GOT3 (cell line): ENCODE data around the gene OVOL1.

ENCODE experiments used
- DNase-seq: peaks from one replicate; lab custom pipeline; 2025; ENCODE audit warnings: mixed read lengths; lab: John Stamatoyannopoulos, UW

OVOL1 gene

GRCh38 chr11:65777821-65778361 lies 9.0 kb upstream of the OVOL1 start:
- no peak for DNase-seq

DNA sequence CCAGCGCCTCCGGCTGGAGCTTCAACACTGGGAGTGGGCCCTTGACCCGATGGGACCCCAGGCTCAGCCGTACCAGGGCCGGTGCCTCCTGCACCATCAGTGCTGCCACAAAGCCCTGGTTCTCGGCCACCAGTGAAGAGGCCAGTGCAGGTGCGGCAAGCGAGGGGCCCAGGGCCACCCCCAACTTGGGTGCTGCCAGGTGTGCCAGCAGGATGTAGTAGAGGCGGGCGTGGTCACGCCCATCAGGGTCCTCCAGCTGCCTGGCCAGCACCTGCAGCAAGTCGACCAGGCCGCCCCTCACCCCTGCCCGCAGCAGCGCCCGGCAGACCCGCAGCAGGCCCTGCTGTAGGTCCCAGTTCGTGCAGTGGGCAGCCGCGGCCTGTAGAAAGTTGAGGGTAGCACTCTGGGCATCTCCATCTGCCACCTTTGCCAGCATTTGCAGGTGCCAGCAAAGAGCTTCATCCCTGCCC lies 8.4 kb upstream of the OVOL1 start:
- DNase-seq, result no peak

DNA sequence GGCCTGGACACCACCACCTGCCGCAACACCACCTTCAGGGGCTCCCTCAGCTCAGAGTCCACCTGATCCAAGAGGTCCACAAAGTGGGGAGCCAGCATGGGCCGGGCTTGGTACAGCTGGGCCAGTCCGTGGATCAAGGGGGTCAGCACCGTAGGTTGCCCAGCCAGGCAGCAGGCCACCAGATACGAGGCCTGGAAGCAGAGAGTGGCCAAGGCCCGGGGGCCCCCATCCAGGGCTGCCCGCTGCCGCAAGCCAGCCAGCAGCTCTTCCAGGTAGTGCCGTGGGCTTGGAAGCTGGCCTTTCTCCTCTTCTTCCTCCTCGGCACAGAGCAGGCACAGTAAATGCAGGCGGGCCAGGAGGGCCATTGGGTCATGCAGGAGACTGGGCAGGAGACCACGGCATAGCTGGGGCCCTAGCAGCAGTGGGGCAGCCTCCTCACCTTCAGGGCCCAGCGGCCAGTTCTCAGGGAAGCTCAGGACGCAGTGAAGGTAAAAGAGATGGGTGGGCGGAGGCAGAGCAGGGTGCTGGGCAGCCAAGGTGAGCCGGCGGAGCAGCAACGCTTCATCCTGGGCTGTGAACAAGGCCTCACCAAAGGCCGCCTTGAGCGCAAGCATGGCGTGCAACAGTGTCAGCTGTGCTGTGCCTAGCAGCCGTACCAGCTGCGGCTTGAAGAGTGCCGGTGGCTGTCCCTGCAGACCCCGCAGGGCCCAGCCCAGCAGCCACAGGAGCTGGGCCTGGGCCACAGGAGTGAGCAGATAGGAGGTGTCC lies 7.8 kb upstream of the OVOL1 start:
- no peak for DNase-seq

GRCh38 chr11:65779669-65779918 lies 7.3 kb upstream of the OVOL1 start:
- DNase-seq, result no peak

DNA sequence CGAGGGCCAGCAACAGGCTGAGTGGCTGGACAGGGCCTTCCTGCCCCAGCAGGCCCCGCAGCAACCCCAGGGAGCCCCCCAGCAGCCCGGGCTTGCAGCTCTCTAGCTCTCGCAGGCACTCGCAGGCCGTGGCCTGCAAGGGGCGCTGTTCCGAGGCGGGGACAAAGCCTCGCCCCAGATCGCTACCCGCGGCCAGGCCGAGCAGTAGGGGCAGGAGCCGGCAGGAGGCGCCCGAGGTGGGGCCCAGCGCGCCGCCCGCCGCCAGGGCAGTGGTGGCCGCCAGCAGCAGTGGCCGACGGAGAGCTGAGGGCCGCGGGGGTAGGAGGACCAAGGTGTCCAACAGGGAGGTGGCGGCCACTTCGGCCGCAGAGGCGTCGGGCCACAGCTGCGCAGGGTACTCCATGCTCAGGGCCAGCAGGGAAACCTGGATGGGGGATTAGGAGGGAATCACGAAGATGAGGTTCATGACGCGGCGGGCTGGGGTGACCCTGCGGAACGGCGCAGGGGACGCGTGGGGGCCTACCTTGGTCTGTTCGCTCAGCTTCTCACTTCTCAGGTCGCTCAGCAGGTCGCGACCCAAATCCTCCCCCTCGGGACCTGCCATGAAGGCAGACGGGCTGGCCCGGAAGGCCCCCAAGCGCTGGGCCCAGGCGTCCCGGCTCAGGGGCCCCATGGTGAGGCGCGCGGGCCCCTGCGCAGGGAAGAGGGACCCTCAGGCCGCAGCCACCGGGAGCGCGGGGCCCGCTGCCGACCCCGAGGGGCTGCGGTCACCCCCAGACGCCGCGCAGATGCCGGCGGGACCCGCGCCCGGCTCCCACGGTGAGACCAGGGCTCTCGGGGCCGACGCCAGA lies 6.7 kb upstream of the OVOL1 start:
- DNase-seq, result peak; percentile 7

DNA sequence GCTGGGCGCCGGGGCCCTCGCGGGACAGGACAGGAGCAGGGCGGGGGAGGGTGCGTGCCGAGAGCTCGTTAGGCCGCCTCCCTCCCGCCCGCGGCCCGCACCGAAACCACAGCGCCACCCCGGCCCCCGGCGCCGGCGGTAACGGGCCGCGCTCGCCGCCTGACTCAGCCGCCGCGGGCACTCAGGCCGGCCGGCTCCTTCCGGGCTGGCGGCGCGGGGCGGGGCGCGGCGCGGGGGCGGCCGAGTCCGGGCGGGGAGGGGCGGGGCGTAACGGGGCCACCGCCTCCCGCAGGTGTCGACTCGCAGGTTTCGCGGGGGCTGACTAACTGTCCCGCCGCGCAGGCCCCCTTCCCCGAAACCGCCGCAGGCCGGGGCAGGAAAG lies 6.1 kb upstream of the OVOL1 start, which contains the start of gene AP5B1:
Gene AP5B1, minus strand, starts transcription at position 207 of the 382 bp plus-strand sequence. CDS start 385 bp downstream, outside the sequence.
- no peak for DNase-seq

- DNase-seq, result no peak
Observed at GRCh38 chr11:65781152-65781961, 5.5 kb upstream of the OVOL1 start.

DNA sequence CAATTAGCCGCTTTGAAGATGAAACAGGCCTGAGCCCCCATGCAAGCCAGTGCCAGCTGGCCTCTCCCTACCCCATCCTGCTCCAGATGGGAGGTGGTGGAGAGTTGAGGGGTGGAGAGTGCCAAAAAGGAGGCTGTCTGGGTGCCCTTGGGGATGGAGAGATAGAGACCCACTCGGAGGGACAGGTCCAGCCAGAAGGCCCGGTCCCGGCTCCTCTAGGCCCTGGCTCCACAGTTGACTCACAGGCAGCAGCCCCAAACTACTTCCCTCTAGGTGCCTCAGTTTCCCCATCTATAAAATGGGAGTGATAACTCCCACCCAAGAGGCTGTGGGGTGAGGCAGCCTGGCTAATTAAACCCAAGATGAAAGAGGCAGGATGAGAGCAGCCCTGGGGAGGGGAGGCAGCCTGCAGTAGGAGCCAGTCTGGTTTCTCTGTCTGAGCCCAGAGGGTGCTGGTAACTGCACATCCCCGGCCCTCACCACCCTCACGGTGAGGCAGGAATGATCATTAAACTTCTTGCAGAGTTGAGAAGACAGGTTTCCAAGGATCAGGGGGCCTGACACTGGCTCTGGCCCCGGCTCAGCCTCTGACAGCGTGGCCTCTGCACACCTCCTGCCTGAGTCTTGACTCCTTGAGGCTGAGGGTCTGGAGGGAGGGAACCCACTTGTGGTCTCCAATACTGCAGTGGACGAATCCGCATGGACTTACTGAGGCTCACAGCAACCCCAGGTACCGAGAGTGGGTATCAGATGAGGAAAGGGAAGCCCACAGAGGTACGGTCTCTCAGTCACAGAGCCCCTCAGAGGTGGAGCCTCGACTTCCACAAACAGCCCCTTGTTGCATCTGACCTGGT lies 4.7 kb upstream of the OVOL1 start:
- no peak for DNase-seq

GRCh38 chr11:65782816-65783228 lies 4.0 kb upstream of the OVOL1 start:
- DNase-seq, result no peak

- no peak for DNase-seq
Observed at GRCh38 chr11:65785319-65786007, 1.4 kb upstream of the OVOL1 start.

DNA sequence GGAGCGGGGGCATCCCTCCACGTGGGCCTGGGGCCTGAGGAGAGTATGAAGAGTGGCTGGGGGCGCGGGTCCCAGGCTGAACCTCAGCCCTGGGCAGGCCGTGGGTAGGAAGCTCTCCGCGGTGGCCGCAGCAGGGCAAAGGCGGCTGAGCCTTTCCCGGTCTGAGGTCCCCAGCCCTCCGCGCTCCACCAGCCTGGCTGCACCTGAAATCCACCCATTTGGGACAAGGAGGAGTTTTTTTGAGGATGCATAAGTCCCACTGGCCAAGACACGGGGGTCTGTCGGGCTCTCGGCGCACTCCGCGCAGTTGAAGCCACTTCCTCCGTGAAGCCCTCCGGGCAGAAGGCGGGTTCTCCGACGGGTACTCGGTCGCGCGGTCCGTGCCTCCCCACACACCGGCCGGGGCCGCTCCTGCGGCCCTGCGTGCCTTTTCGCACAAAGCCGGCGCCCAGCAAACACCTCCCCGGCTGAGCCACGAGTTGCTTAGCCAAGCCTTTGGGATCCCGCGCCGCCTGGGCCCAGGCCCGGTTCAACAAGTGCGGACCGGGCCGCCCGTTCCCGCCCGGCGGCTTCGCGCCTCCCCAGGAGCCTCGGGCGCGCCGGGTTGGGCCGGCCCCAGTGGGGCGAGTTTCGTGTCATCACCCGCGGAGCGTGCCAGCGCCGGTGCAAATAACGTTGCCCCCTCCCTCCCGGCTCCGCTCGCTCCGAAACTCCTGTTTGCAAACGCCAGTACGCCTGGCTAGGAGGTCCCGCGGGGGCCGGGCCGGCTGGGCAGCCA lies 666 bp upstream of the OVOL1 start:
- DNase-seq, result no peak

DNA sequence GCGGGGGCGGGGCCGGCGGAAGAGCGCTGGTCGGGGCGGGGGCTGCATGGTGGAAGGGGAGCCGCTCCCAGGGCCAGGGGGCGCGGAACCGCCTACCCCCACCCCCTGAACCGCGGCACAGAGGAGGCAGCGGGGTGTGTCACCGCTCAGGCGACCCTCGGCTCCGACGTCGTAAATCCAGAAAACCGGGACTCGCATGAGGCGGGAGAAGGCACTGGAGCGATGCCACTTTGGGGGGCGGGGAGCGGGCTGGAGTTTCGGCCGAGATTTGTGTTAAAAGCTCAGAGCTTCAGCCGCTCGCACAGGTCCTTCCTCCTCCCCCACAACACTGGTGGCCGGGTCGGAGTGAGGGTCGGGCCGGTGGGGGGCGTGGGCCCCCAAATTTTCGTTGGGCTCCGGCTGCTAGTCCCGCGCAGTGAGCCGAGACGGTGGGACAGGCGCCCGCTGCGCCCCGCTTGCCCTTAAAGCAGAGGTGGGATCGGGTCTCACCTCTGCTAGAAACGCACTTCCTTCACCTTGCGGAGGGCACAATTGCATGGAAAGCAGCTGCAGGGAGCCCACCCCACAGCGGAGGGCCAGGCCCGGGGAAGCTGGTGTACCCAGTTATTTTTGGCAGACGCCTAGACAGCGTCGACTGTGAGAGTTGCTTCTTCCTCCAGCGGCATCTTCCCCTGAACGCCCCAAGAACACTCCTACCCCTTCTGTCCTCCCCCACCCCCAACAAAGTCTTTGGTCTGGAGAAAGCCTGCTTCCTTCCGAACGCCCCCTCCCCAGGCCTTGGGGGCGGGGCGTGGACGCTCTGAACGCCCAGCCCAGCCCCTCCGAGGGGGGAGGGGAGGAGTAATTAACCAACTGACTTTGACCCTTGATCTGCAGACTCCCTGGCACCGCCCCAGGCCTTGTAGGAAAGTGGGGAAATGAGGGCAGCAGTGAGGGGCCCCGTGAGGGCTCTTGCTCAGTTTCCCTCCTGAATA lies 1.1 kb downstream of the OVOL1 start:
- DNase-seq, result no peak

DNA sequence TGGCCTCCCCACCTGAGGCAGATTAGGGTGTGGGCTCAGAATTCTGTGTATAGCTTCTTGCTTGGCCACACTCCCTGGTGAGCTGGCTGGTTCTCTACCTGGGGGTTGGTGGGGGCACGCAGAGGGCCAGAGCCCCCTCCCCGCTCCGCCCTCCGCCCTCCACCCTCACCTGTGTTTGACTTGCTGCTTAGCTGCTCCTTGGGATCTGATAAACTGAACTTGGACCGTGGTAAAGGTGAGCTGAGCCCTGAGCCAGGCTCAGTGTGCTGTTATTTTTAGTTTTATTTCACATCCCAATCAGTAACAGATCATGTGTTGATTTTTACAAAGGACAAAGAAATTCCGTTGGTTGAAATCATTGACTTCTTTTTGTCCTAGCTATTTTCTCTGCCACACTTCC lies 2.0 kb downstream of the OVOL1 start:
- DNase-seq, result no peak

- no peak for DNase-seq
Observed at GRCh38 chr11:65789230-65790103, 2.6 kb downstream of the OVOL1 start.

- no peak for DNase-seq
Observed at GRCh38 chr11:65790104-65790901, 3.4 kb downstream of the OVOL1 start.

- no peak for DNase-seq
Observed at GRCh38 chr11:65790902-65791650, 4.2 kb downstream of the OVOL1 start.
